HG02571 (cell line): ENCODE measurements around the gene ADAMTSL5.
A peak's percentile ranks its signal among the peaks of the same experiment; 100 is the strongest.

Experiments used
- ATAC-seq: cut with Tn5 transposase; IDR thresholded peaks from one replicate; pipeline ENCODE4 v1.9.1; 2021; ENCODE audit warnings: mild to moderate bottlenecking, moderate library complexity; ENCODE audit not compliant: unreplicated experiment

ADAMTSL5 gene

DNA sequence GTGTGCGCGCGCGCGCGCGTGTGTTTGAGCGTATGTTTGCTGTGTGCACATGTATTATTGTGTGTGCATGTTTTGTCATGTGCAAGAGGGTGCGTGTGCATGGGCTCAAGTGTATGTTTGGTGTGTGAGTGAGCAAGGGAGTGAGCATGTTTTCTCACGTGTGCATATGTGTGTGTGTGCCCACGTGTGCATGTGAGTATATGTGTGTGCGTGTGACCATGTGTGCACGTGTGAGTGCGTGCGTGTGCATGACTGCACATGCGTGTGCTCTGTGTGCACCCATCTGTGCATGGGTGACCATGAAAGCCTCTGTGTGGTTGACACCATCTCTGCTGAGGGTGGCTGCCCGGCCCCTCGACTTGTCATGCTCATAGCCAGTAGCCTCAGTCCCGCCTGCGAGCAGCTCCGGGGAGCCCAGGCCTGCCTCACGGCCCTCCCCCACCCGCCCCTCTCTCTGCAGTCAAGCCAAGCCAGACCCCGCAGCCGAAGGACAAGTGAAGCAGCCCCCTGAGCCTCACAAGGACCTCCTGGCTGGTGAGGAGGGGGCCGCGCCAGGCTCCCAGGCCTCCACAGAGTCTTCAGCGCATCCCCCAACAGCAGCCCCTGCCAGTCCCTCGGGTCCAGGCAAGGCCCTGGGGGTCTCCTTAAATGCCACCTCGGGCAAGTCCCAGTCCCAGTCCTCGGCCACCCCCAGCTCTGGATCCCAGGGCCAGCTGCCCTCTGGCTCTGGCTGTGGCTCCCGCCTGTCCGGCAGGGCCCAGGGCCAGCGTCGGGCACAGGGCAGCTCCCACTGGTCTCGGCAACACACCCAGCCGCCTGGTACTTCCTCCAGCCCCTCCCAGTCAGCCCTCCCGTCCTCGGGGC lies 15.9 kb downstream of the ADAMTSL5 start:
- no peak for ATAC-seq

DNA sequence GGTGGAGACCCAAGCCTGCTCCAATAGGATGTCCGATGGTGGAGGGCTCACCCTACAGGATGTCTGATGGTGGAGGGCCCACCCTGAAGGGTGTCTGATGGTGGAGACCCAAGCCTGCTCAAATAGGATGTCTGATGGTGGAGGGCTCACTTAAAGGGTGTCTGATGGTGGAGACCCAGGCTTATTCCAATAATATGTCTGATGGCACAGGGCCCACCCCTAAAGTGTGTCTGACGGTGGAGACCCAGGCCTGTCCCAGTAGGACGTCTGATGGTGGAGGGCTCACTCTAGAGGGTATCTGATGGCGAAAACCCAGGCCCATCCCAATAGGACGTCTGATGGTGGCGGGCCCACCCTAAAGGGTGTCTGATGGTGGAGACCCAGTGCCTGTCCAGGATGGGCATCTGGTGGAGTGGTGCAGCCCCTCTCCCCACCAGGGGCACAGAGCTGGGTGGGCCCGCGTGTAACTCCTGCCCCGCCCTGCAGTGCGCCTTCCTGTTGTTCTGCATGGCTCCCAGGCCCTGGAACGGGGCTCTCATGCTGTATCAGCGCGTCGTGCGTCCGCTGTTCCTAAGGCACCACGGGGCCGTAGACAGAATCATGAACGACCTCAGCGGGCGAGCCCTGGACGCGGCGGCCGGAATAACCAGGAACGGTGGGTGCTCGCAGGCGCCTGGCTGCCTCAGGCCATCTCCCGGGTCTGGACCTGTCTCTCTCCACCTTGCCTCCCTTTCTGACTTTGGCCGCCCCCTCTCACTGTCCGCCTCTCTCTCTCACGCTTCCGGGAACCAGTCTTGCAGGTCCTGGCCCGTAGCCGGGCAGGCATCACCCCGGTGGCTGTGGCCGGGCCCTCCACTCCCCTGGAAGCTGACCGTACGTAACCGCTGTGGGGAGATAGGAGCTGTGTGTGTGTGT lies 16.8 kb downstream of the ADAMTSL5 start:
- ATAC-seq: no peak

DNA sequence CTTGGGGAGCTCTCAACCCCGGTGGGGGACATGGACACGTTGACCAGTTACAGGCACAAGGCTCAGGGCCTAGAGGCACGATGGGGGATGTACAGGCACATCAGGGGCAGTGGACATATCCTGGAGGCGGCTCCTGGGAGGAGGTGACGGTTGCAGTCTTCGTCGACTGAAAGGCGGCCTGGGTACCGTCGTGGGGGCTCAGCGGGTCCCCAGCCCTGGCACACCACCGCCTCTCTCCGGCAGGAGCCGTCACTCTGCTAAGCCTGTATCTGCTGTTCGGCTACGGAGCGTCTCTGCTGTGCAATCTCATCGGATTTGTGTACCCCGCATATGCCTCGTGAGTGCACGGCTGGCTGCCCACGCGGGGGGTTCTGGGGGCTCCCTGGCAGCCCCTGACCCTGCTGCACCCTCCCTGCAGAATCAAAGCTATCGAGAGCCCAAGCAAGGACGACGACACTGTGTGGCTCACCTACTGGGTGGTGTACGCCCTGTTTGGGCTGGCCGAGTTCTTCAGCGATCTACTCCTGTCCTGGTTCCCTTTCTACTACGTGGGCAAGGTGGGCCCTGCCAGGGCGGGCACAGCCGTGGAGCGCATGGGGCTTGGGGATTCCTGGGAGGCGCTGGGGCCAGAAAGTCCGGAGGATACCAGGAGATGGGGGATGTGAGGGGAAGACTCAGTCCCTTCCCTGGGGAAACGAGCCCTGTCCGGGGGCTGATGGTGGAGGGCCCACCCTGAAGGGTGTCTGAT lies 17.6 kb downstream of the ADAMTSL5 start:
- no peak for ATAC-seq

DNA sequence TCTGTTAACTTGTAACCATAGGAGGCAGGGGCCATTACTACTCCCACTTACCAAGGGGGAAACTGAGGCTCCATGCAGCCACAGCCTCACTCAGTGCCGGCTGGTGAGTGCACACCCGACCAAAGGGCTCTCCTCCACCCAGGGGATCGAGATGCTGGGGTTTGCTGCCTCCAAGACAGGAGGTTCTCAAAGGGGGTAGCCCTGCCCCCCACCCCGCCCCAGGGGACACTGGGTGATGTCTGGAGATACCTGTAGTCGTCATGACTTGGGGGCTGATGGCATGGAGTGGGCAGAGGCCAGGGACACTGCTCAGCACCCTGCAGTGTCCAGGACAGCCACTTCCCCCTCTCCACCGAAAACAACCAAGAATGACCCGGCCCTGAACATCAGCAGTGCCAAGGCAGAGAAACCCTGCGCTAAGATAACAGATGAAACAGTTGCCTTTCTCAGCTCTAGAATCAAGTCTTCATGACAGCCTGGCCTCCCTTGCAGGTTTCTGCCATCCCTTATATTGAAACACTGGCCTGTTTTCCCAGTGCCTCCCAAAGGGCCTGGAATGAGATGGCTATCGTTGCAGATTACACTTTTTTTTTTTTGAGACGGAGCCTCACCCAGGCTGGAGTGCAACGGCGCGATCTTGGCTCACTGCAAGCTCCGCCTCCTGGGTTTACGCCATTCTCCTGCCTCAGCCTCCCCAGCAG lies 18.6 kb downstream of the ADAMTSL5 start:
- ATAC-seq: no peak

DNA sequence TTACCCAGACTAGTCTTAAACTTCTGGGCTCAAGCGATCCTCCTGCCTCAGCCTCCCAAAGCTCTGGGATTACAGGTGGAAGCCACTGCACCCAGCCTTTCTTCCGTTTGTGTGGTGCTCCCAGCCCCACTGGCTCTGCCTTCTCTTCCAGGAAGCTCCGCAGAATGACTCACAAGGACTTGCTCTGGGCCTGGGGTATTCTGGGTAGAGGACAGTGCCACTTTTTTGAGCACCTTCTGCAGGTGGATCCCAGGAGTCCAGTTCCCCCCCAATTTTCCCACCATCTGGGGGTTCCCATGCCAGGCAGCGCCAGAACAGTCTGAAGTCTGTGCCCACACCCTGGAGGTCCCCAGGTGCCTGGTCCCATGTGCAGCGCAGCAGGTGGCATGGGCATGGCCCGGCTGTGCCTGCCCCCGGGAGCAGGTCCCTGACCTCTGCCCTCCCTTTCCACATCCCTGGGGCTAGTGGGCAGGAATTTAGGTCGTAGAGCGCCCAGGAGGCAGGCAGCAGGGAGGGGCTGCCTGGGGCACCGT lies 20.3 kb downstream of the ADAMTSL5 start:
- ATAC-seq: no peak

DNA sequence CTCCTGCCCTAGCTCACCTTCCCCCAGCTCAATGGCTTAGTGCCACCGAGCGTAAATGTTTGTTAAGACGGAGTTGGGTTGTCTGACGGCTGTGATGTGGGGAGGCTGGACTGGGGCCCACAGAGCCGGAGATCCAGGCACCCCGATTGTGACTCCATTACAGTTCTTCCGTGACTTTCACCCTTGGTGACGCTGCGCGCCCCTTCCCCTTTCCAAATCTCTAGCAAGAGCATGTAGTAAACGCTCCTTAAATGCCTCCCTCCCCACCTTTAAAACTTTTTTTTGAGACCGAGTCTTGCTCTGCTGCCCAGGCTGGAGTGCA lies 21.0 kb downstream of the ADAMTSL5 start:
- ATAC-seq: no peak

DNA sequence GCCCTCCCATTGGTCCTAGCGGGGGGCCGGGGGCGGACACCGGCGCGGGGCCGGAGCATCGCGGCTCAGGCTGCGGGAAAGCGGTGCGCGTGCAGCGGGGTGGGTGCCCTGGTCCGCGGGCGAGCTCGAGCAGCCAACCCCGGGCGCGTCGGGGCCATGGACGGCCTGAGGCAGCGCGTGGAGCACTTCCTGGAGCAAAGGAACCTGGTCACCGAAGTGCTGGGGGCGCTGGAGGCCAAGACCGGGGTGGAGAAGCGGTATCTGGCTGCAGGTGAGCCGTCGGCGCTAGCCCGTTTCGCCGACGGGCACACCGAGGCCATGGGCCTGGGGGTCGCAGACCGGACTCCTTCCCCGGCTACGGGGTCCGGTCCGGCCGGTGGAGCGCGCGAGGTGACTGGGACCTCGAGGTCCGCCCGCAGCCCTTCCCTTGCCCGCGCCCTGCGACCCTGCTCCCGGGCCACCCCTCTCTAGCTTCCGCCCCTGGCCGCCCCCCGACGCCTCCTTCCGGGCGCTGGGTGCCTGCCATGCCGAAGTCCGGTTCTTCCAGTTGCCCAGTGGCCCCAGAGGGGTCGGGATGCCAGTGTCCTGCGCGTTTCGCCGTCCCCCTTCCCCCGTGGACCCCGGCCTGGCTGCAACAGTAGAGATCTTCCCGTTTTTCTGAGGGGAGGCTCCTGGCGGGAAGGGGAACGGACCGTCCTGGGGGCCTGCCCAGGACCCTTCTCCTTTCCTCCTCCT lies 21.5 kb downstream of the ADAMTSL5 start, which contains the start of gene REEP6:
REEP6 (plus strand) TSS at position 68 of the 735 bp plus-strand sequence; CDS start at position 157, 89 bp downstream.
- no peak for ATAC-seq

DNA sequence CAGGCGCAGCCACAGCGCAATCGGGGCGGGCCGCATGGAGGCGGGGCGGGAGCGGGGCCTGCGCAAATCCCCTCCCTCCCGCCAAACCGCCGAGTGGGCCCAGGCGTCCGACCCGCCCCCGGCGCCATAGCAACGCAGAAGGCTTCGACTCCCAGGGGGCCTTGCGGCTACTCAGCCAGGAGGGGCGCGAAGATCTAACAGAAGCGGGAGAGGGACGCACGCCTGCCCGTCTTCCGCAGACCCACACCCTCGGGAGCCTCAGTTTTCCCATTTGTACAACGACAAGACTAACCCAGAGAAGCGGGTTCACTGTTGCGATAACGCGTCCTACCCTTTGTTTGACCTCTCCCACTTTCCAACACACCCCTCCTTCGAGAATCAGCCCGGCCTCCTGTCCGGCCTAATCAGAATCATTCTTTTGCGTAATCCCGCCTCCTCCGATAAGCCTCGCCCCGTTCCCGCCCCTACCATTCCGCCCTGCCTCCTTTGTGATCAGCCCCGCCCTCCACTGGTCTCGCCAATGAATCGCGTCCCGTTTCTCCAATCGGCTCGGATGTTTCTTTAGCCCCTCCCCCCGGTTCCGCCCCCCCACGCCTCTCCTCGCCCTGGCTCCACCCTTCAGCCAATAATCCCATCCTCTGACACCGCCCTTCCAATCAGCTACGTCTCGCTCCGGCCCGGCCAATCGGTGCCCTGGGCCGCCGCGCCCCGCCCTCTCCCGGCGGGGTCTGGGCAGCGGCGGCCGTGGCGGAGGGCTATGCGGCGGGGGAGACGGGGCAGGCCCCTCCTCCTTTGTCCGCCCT lies 22.3 kb downstream of the ADAMTSL5 start, which contains the start of gene PCSK4:
PCSK4 (minus strand) TSS at position 40 of the 803 bp plus-strand sequence; CDS start at position 36, 4 bp downstream.
- ATAC-seq: peak; percentile 78

DNA sequence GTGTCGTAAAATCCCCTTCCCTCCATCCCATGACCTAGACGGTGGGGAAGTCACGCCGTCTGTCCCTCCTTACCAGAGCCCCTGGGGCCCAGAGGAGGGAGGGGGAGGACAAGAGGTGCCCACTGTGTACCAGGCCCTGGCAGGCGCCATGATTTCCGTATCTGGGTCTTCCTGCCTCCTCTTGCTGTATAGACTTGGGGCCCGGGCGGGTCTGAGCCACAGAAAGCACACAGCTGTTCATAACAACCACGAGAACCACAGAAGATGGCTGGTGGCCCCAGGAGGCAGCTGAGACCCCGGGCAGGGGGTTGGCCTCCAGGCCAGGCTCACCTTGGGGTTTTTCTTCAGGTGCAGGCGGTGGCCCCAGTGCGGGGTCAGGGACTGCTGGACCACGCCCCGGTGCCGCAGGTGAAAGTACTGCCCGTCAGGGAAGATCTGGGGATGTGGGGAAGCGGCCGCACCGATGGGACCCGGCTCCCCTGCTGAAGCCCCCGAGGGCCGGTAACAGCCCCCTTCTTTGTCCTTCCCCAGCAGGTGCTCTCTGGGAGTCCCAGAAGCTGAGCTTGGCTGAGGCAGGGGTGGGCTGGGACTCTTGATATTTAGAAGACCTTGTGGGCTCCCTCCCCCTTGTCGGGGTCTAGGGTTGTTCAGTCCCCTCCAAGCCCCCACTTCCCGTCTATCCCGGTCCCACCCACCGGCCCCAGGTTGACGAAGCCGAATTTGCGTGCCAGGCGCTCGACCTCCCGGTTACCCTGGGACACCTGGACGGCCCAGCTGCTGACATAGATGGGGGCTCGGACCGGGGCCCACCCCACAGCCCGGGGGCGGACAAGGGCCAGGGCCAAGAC lies 23.1 kb downstream of the ADAMTSL5 start:
- ATAC-seq: no peak

DNA sequence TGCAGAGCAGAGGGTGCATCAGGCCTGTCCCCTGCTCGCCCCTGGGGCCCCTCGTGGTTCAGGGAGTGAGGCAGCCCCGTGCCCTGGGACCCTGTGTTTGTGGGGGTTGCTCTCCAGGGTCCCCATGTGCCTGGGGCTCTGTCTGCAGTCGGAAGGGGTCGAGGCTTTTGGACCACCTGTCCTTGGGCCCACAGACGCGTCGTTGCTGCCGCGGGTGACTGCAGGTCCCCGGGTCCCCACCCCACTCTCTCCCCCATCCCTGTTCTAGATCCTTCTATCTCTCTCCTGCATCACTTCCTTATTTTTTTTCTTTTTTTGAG lies 24.6 kb downstream of the ADAMTSL5 start:
- ATAC-seq: no peak

DNA sequence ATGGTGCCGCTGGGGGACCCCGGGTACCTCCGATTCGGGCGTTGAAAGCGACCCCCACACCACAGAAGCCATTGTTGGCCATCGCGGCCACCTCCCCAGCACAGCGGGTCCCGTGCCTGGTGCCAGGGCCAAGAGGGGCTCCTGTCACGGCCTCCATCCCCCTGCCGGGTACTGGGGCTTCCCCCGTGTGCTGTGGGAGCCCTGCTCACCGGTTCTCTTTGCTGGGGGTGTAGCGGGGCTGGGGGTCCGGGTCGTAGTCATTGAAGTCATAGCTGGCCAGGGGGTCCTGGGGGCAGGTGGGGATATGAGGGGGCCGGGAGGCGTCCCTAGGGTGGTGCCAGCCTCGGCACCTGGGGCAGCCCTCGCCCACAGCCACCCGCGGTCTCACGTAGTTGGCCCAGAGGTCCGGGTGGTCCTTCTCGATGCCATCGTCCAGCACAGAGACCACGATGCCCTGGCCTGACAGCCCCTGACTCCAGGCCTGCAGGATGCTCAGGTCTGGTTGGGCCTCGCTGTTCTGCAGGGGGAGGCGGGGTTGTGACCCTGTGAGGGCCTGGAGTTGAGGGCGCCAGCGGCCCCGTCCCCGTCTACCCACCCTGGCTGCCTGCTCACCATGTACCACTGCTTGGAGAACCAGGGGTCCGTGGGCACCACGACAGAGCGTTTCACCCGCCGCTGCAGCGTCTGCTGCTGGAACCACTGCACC lies 25.1 kb downstream of the ADAMTSL5 start:
- no peak for ATAC-seq

DNA sequence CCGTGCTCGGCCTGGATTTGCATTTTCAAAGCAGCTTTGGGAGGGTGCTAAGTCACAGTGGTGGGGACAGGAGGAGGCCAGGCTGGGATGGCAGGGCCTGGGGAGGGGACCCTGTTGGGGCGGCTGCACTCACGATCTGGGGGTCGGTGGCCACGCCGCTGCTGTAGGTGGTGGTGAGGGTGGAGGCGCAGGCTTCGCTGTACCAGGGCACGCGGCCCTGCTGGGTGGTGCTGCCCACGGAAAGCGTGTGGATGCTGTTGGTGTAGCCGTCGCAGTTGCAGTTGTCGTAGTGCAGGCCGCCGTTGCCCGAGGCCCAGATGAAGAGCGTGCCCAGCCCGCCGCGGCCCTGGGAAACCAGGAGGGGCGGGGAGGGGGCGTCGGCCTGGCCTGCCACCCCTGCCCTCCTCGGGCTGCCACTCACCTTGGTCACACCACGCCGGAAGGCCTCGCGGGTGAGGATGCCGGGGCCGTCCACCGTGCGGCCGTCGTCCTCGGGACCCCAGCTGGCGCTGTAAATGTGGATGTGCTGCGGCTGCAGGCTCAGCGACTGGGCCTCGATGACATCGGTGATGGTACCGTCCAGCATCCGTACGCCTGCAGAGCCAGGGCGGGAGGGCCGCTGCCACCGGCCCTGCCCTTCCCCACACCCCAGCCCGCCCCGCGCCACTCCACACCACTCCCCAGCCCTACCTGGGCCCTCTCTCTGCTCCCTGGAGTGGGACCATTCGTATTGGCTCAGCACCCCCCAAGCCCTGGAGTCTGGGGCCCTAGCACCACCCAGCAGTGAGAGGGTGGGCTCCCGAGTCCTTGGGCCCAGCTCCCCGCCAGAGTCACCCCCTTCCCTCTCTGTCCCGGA lies 25.9 kb downstream of the ADAMTSL5 start:
- ATAC-seq: no peak

DNA sequence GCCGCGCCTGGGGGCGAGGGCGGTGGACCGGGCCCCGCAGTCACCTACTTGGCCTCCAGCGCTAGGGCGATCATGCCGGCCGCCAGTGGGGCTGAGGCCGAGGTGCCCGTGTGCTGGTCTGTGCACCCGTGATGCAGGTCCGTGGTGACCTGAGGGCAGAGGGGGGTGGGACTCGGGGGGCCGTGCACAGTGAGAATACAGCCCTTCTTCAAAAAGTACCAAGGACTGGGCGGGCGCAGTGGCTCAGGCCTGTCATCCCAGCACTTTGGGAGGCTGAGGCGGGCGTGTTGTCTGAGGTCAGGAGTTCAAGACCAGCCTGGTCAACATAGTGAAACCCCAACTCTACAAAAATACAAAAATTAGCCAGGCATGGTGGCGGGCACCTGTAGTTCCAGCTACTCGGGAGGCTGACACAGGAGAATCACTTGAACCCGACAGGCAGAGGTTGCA lies 28.8 kb downstream of the ADAMTSL5 start:
- no peak for ATAC-seq

DNA sequence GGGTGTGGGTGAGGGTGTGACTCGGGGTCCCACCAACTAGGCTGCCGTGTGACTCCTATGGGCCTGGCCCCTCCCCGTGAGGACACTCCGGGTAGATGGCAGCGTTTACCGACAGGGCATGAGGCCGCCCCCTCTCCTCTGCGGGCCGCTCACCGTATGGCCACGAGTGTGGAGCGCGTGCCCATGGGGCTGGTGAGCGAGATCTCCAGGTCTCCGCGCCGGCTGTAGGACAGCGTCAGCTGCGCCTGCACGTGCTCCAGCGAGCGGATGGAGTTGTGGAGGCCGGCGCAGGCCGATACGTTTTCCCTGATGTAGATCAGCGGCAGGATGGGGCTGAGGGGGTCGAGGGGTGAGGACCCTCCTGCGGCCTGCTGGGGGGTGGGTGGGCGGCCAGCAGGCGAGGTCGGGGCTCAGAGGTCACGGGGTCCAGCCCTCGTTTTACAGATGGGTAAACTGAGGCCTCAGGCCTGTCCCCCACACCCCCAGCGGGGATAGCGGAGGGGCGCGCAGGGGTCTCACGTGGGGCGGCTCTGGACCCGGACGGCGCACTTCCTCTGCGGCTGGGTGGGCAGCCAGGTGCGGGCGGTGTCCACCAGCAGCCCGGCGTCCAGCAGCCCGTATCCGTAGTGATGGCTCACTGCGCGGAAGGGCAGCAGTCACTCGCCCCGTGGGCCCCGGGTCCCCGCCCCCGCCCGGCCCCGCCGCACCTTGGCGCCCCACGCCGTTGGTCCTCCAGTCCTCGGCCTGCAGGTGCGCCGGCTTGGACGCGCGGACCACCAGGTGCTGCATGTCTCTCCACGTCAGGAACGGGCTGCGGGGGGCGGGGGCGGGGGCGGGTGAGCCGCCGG lies 29.5 kb downstream of the ADAMTSL5 start:
- ATAC-seq: no peak

DNA sequence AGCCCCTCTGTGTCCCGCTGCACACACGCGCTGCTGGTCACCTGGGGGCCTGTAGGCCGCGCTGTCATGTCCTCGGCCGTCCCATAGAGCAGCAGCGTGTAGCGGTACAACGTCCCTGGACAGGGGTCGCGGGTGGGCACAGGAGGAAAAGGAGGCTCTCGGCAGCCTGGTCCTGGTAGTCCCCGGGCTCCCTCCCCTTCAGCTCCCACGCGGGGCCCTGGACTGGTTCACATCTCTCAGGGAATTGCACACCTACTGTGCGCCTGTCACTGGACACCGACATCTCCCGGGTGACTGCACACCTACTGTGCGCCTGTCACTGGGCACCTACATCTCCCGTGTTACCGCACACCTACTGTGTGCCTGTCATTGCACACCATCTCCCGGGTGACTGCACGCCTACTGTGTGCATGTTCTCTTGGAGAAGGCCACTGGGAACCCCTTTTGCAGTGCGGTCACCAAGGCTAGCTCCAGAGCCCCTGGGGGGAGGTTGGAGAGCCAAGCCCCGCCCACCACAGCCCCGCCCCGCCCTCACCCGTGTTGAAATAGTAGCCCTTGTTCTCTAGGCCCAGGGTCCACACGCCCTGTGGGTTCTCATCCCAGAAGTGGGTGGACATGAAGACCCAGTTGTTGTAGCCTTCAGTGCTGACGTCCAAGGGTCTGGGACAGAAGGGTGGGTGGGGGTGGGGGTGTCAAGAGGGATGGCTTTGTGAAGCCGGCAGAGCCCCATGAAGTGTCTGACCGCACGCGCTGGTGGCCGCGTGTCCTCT lies 30.3 kb downstream of the ADAMTSL5 start:
- no peak for ATAC-seq
